AG04450 (cell line): ENCODE data around the gene PTGER3. TPM values are rescaled to one million over a fixed set of nuclear protein-coding genes. Genes with fewer than 3 reads are reported as not detected.

Source experiments
- CTCF ChIA-PET: fragments of 300-600, 350-600 bp; formaldehyde crosslinking; extraction: SDS; loops from one replicate; lab custom pipeline; 2022; ENCODE audit warnings: antibody characterized with exemption, inconsistent platforms; lab: Charles Lee
- POLR2A ChIA-PET: fragments of 350-600 bp; formaldehyde crosslinking; extraction: SDS; loops from one replicate; lab custom pipeline; 2021; ENCODE audit warnings: antibody characterized with exemption, inconsistent platforms; lab: Yijun Ruan, JAX
- DNase-seq: peaks from one replicate; pipeline ENCODE4 v3.0.0-alpha.2; 2011; ENCODE audit warnings: low read depth, low spot score
- H3K27ac ChIP-seq: one replicate; pipeline ENCODE4 v1.5.1; 2012; ENCODE audit warnings: low read depth, low read length, control low read depth
- H3K27me3 ChIP-seq: one replicate; pipeline ENCODE4 v1.6.0; 2012; ENCODE audit warnings: low read length; ENCODE audit not compliant: control insufficient read depth, insufficient read depth
- H3K4me3 ChIP-seq: 2 replicates; pipeline ENCODE4 v1.5.1; 2011; ENCODE audit warnings: mild to moderate bottlenecking, low read depth, low read length, control low read depth
- H3K9me3 ChIP-seq: 2 replicates; pipeline ENCODE4 v1.5.1; 2012; ENCODE audit warnings: low read length; ENCODE audit not compliant: control insufficient read depth, insufficient read depth
- CTCF ChIP-seq: IDR thresholded peaks from 2 replicates; pipeline ENCODE4 v1.5.1; 2011; ENCODE audit warnings: low read depth, low read length, control low read depth, inconsistent platforms
- polyA plus RNA-seq: library from polyadenylated mRNA; depleted of rRNA; stranded (reverse); fragments of >200 nt; gene quantifications from 2 replicates; pipeline ENCODE4 v1.2.3, GENCODE V29; 2011

The PTGER3 gene
- polyA plus RNA-seq, 1 experiment: not detected

GRCh38 chr1:70997793-70998192 lies 49.8 kb downstream of the PTGER3 start:
- CTCF ChIA-PET: no interaction called here
- TF ChIP-seq CTCF: no peak

GRCh38 chr1:70994753-70995268 lies 52.8 kb downstream of the PTGER3 start:
- H3K9me3 ChIP-seq: no peaks in the 10 kb centered on the region
- H3K4me3 ChIP-seq: no peak overlapping the region
- no peak for TF ChIP-seq CTCF
- H3K27me3 ChIP-seq: no peaks in the 10 kb centered on the region
- ChIA-PET CTCF (interaction anchor here (0.7 kb wide), 1 partner anchor 8 kb away, joined by 3 read pairs; no protein-coding TSS in a partner anchor), POLR2A (no interaction called here)
- H3K27ac ChIP-seq: no peak overlapping the region
- DNase-seq: no peak

More at GRCh38 chr1:70997793-70998192, 49.8 kb downstream of the PTGER3 start:
- Histone ChIP-seq H3K27me3 (no peaks in the 10 kb centered on the region), H3K9me3 (no peaks in the 10 kb centered on the region), H3K4me3 (no peak overlapping the region), H3K27ac (no peak overlapping the region)
- no peak for DNase-seq
- POLR2A ChIA-PET: no interaction called here

GRCh38 chr1:70993798-70994197 lies 53.8 kb downstream of the PTGER3 start:
- DNase-seq: no peak
- TF ChIP-seq CTCF: no peak
- H3K9me3 ChIP-seq: no peaks in the 10 kb centered on the region
- no peak overlapping the region for H3K4me3 ChIP-seq
- no peak overlapping the region for H3K27ac ChIP-seq
- ChIA-PET CTCF (no interaction called here), POLR2A (no interaction called here)
- no peaks in the 10 kb centered on the region for H3K27me3 ChIP-seq

GRCh38 chr1:70992521-70992920 lies 55.1 kb downstream of the PTGER3 start:
- Histone ChIP-seq H3K9me3 (no peaks in the 10 kb centered on the region), H3K27me3 (no peaks in the 10 kb centered on the region), H3K27ac (no peak overlapping the region), H3K4me3 (no peak overlapping the region)
- CTCF ChIA-PET: interaction anchor here (1.0 kb wide), 1 partner anchor 14 kb away, joined by 3 read pairs; no protein-coding TSS in a partner anchor
- POLR2A ChIA-PET: no interaction called here
- TF ChIP-seq CTCF: no peak
- no peak for DNase-seq

- CTCF ChIA-PET: no interaction called here
- DNase-seq: no peak
- Histone ChIP-seq H3K9me3 (no peaks in the 10 kb centered on the region), H3K27ac (no peak overlapping the region), H3K27me3 (no peaks in the 10 kb centered on the region), H3K4me3 (no peak overlapping the region)
- POLR2A ChIA-PET: no interaction called here
- no peak for TF ChIP-seq CTCF
Measured at GRCh38 chr1:70990469-70991253, 57.0 kb downstream of the PTGER3 start.
